MM.1S (cell line): ENCODE measurements around the gene ETV2.

ENCODE experiments used
- EZH2 ChIP-seq: fragments of 300-600 bp; sonication (generic); optimal IDR thresholded peaks from 2 replicates; pipeline ENCODE3; 2017; ENCODE audit warnings: low read depth, mild to moderate bottlenecking, antibody characterized with exemption, low read length, mixed read lengths
- TF ChIP-seq, protein P1 (sequence below): fragments of 300-600 bp; sonication (generic); IDR thresholded peaks from 2 replicates; pipeline ENCODE4 v1.5.1; 2016; ENCODE audit warnings: antibody characterized with exemption, low read length, mixed read lengths

DNA sequence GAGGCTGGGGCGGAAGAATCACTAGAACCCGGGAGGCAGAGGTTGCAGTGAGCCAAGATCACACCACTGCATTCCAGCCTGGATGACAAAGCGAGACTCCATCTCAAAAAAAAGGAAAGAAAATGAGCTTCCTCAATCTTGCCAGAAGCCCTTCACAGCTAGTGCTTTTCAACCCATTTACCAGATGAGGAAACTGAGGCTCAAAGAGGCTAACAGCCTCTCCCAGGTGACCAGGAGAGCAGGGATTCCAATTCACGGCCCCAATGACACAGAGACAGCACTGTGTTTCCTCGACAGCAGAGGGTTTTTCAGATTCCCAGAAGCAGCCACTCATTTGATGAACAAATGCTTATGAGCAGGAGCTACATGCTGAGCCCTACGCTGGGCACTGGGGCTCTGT, 28.0 kb downstream of the ETV2 start:
- TF ChIP-seq EZH2, result no peak
- TF ChIP-seq, protein P1, sequence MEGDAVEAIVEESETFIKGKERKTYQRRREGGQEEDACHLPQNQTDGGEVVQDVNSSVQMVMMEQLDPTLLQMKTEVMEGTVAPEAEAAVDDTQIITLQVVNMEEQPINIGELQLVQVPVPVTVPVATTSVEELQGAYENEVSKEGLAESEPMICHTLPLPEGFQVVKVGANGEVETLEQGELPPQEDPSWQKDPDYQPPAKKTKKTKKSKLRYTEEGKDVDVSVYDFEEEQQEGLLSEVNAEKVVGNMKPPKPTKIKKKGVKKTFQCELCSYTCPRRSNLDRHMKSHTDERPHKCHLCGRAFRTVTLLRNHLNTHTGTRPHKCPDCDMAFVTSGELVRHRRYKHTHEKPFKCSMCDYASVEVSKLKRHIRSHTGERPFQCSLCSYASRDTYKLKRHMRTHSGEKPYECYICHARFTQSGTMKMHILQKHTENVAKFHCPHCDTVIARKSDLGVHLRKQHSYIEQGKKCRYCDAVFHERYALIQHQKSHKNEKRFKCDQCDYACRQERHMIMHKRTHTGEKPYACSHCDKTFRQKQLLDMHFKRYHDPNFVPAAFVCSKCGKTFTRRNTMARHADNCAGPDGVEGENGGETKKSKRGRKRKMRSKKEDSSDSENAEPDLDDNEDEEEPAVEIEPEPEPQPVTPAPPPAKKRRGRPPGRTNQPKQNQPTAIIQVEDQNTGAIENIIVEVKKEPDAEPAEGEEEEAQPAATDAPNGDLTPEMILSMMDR, result no peak
